CD4-positive, alpha-beta T cell treated with Interleukin-17A for 1 hour (primary cell): ENCODE results near the gene CERKL.

Experiments used
- DNase-seq: peaks from one replicate; pipeline ENCODE4 v3.0.0-alpha.2; 2020

Gene CERKL

DNA sequence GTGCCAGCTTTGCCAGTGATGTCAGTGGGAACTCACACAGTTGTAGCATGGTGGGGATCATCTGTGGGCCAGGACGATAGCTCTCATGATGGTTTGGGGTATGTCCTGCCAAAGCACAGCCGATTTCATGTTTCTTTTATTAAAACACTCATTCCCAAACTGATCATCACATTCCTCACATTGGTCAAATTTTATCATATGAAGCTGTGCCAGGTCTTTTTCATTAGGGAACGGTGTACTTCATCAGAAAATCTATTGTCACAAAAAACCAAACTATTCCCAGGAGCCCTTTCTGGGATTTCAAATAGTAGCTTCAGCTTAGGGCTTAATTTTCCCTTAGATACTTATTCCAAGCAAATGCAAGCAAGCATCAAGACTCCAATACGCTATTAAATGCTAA, 157.7 kb downstream of the CERKL start:
- no peak for DNase-seq
